HG03045 (cell line): Measurements from ENCODE around the gene MGAT2.
A peak's percentile ranks its signal among the peaks of the same experiment; 100 is the strongest.
"Not testable (repeated sequence)": the region's sequence is repeated elsewhere in the genome, so short reads cannot be mapped to it uniquely, and the experiment has no call there.

Experiments used
- ATAC-seq: cut with Tn5 transposase; IDR thresholded peaks from one replicate; pipeline ENCODE4 v1.9.1; 2021; ENCODE audit warnings: mild to moderate bottlenecking, moderate library complexity; ENCODE audit not compliant: unreplicated experiment

The MGAT2 gene

DNA sequence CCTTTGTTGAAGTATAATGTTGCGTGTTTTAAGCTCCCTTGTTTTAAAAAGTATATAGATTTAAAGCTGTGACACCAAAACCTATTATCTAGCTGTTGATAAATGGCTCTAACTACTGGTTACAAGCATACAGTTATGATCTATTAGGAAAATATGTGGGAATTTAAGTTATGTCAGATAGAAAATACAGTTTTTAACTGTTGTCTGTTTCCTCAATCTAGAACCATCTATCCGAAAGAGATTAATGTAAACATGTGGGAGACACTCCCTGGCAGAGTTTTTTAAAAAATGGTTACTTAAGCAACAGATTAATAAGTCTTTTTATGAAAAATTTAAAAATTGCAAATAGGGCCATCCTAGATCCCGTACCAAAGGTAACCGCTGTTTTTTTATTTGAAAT lies 8.3 kb upstream of the MGAT2 start:
- no peak for ATAC-seq

GRCh38 chr14:49612671-49613070 lies 7.9 kb upstream of the MGAT2 start:
- ATAC-seq: no peak

DNA sequence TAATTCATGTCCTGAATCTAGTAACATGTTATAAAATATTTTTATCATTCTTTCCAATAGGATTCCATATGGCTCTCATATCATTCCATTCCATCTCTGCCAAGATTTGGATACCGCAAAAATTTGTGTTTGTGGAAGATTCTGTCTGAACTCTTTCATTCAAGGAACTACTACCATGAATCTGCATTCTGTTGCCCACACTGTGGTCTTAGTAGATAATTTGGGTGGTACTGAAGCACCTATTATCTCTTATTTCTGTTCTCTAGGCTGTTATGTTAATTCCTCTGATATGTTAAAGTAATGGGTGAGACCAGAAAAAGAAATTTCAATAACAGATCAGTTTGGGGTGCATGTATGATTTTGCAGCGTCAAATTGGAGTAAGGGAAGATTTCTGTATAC lies 6.4 kb upstream of the MGAT2 start:
- ATAC-seq: no peak

DNA sequence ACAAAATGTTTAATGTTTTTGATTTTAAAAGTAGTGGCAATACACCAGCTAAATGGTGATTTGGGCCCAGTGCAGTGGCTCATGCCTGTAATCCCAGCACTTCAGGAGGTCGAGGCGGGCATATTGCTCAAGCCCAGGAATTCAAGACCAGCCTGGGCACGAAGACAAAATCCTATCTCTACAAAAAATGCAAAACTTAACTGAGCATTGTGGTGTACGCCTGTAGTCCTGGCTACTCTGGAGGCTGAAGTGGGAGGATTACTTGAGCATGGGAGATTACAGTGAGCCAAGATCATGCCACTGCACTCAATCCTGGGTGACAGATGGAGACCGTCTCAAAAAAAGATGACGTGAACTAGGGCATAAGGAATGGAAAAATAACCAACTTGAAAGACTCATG lies 4.8 kb upstream of the MGAT2 start:
- ATAC-seq: no peak

DNA sequence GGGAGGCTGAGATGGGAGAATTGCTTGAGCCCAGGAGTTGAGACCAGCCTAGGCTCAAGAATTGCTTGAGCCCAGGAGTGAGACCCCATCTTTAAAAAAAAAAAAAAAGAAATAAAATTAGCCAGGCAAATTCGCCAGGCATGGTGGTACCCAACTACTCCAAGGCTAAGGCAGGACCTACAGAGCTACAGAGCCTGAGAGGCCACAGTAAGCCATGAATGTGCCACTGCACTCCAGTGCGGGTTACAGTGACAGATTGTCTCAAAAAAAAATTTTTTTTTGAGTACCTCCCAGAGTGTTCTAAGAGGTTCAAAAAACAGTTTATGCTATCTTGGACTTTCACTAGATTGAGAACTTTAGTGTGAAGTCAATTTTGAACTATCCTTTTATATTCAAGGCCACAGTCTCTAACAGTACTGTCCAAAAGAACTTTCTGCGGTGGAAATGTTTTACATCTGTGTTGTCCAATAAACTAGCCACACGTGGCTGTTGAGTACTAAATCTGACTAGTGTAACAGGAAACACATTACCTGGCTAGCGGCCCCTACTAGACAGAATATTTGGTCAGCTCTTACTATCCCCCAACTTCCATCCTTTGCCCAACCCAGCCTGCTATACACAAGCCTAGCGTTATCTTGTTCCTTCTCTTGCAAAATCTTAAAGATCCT lies 2.6 kb upstream of the MGAT2 start:
- ATAC-seq: no peak

GRCh38 chr14:49619273-49619672 lies 1.3 kb upstream of the MGAT2 start:
- ATAC-seq: not testable (repeated sequence)

- no peak for ATAC-seq
These were observed 869 bp upstream of the MGAT2 start for GRCh38 chr14:49619730-49620129.

- peak; percentile 35 for ATAC-seq
These were observed 699 bp downstream of the MGAT2 start for GRCh38 chr14:49621114-49621881.

- ATAC-seq: no peak
These were observed 1.5 kb downstream of the MGAT2 start for GRCh38 chr14:49622022-49622607.

DNA sequence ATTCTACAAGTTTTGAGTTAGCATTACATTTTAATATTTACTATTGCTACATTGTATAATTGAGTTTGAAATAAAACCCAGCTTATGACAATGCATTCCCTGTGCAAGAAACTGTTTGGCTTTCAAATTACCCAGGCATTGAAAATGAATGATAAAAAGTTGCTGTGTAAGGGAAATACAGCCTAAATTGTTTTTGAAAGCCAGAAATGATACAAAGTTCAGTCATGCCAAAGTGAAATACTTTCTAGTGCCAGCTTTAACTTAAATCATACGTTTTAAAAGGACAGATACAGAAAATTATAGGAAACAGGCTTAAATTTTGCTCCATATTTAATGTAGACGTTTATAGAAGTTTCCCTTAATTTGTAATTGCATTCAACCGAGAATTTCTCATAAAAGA lies 2.8 kb downstream of the MGAT2 start:
- ATAC-seq: no peak

DNA sequence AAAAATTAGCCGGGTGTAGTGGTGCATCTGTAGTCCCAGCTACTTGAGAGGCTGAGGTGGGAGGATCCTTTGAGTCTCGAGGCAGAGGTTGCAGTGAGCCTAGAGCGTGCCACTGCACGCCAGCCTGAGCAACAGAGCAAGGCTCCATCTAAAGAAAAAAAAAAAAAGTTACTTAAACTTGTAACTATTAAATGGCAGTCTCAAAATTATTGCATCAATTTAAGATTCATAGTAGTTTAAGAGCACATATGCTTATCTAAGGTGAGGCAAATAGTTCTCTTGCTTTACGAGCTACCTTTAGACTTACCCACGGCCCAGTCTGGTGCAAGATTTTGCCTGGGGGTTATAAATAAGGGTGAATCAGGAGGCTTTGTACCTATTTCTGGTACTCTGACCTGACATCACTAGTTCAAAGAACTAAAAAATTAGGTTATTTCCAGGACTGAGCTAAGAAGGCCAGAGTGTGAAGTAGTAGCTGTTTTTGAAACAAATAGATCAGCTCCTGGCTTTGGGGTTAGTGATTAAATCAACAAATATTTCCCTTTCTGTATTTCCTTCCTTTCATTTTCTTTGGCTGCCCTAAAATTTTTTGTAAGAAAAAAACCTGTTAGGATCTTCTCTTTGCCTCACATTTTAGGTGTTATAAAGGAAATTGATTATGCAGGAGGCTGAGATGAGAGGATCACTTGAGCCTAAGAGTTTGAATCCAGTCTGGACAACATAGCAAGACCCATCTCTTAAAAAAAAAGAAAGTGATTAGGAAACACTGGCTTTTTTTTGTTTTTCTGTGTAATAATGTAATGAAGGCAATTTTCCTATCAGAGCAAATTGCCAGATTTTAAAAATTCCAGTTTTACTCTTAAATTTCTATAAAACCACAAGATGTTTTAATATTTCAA lies 3.6 kb downstream of the MGAT2 start:
- ATAC-seq: no peak

GRCh38 chr14:49633640-49634546 lies 13.3 kb downstream of the MGAT2 start:
- ATAC-seq: peak; percentile 78

DNA sequence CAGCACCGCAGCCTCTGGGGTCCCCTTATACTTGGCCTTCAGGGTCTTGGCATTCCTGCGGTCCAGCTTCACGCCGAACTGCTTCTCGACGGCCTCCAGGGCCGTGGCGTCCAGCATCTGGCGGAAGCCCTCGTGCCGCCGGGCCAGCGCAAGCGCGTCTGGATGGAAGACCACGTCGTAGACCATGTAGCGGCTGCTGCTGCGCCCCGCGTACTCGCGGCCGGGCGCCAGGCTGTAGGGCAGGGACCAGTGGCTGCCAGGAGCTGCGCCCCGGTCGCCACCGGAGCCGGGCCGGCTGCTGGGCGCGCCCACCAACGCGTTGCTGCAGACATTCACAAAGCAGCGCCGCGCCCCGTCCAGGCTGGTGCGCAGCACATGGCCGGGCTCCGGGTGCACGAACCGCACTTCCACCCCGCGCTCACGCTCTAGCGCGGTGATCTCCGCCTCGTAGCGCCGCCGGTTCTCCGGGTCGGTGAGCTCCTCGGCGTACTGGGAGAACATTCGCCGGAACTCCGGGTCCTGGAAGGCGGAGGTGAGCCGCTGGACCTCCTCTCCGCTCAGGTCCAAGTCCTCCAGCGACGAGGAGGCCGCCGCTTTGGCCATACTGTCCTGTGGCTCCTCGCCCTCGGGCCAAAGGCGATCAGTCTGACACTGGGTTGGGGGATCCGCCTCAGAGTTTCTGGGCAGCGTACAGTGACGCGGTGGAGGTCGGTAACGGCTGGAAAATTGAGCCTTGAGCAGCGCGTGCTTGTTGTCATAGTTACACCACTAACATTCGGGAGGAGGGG lies 14.1 kb downstream of the MGAT2 start, which contains the start of gene DNAAF2:
Gene DNAAF2, minus strand, starts transcription at position 698 of the 788 bp plus-strand sequence. Its CDS starts 95 bp downstream, at position 603.
- ATAC-seq: peak; percentile 30

DNA sequence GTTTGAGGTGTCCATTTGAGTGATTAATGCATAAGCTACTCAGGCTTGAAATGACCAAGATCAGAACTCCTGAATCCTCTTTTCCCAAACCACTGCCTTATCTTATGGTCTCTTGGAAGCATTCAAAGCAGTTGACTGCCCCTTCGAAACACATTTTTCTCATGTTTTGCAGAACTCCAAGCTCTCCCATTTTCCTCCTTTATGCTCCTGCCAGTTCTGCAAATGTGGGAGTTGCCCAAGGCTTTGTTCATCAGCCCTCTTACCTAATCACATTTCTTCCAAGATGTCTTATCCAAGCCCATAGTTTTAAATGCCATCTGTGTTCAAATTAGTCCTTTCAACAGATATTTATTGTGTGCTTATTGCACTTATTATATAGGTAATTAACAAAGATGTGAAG lies 16.3 kb downstream of the MGAT2 start:
- ATAC-seq: no peak

DNA sequence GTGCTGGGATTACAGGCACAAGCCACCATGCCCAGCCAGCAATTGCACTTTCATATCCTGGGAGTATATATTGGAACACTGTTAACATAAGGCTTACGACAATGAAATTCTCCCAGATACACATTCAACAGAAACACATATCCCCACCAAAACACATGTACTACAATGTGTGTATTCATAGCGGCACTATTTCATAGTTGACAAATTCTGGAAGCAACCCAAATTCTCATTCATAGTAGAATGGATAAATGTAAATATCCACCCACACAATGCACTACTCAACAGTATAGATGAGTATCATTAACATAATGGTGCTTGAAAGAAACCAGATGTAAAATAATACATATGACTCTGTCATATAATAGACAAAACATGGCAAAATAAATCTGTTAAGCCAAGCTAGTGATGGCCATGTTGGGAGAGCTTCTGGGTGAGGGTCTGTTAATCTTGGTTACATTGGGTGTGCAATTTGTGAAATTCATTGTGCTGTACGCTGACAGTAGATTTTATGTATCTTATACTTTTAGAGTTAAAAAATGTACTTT lies 17.0 kb downstream of the MGAT2 start:
- no peak for ATAC-seq

- no peak for ATAC-seq
These were observed 20.2 kb downstream of the MGAT2 start for GRCh38 chr14:49640540-49641417.

DNA sequence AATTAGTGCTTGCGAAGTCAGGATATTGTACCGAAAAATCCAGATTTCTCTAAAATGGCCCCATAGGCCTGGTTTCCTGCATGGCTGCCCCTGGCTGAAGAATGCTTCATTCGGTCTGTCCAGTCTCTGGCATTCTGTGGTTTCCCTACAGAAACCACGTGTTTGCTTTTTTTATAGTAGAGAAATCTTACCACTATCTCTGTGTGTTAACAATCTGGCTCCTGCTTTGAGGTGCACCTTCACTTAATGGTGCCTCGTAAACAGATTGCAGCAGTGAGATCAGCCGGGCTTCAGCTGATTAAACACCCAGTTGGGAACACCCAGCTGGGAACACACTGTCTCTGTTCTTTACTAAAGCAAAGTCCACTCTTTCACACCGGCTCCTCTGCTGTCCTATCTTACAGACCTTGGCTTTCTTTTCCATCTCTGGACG lies 21.1 kb downstream of the MGAT2 start:
- no peak for ATAC-seq

DNA sequence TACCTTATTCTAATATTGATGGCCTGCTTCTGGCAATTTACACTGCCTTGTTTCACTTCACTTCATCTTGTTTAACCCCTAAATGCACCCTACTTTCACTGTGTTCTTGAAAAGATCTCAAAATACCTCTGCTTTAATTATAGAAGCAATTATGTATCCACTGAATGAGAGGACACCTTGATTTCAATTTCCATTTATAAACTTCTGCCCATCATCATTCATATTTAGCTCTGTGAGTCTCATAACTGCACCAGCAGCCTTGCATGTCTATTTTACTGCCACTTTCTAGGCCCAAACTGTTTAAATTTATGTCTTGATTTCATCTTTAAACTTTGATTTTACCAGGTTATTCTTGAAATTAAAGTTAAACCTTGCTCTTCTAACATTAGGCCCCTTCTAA lies 21.6 kb downstream of the MGAT2 start:
- ATAC-seq: no peak
